GM19025 (cell line): ENCODE results near the gene SCYL3.
"Not testable (repeated sequence)": the region's sequence is repeated elsewhere in the genome, so short reads cannot be mapped to it uniquely, and the experiment has no call there.

ENCODE experiments used
- ATAC-seq: cut with Tn5 transposase; IDR thresholded peaks from one replicate; pipeline ENCODE4 v1.9.1; 2021; ENCODE audit warnings: mild to moderate bottlenecking, low read depth, moderate library complexity; ENCODE audit not compliant: unreplicated experiment

The SCYL3 gene

GRCh38 chr1:169829671-169830070, 64.0 kb downstream of the SCYL3 start:
- no peak for ATAC-seq

GRCh38 chr1:169824153-169824552, 69.5 kb downstream of the SCYL3 start:
- no peak for ATAC-seq

GRCh38 chr1:169821500-169821899, 72.2 kb downstream of the SCYL3 start:
- ATAC-seq: no peak

- no peak for ATAC-seq
Measured at GRCh38 chr1:169816617-169817016, 77.1 kb downstream of the SCYL3 start.

- ATAC-seq: no peak
Measured at GRCh38 chr1:169814265-169814664, 79.4 kb downstream of the SCYL3 start.

GRCh38 chr1:169812131-169812530, 81.6 kb downstream of the SCYL3 start:
- no peak for ATAC-seq

GRCh38 chr1:169811418-169812035, 82.2 kb downstream of the SCYL3 start:
- ATAC-seq: not testable (repeated sequence)

GRCh38 chr1:169809370-169810095, 84.2 kb downstream of the SCYL3 start:
- no peak for ATAC-seq

- no peak for ATAC-seq
Measured at GRCh38 chr1:169804941-169805340, 88.8 kb downstream of the SCYL3 start.

GRCh38 chr1:169802888-169803287, 90.8 kb downstream of the SCYL3 start:
- ATAC-seq: no peak
